ENCODE measurements around the gene MYBPC3. TPM values are rescaled to one million over a fixed set of nuclear protein-coding genes. Genes with fewer than 3 reads are reported as not detected.

Gene MYBPC3
- total and polyA plus RNA-seq, 5 donors from 2014 or later: not detected

DNA sequence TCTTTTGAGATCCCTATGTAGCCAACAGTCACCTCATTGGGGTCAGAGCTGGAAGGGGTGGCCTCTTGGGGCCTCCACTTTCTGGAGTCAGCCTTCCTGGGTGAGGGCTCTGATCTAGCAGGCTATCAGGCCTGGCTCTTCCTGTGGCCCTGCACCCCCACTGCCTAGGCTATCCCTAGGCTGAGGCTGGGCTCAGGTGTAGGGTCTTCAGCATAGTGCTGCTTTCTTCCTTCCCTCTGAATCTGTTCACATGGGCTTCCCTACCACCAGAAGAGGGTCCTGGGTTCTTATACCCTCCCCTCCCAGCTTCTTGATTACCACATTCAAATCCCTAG is 26.3 kb upstream of the MYBPC3 start:
- Histone ChIP-seq H3K27ac (ENCODE audit: insufficient read depth, low read length, poor library complexity, severe bottlenecking) (no peak overlapping the region), H3K4me3 (ENCODE audit: low read depth, low read length) (no peak overlapping the region), H3K4me1 (ENCODE audit: control insufficient read depth, insufficient read depth, low read length, poor library complexity, severe bottlenecking) (peaks cover 4% of the 10 kb centered on the region), H3K36me3 (ENCODE audit: control insufficient read depth, insufficient read depth, low read length) (no peaks in the 10 kb centered on the region), H3K27me3 (ENCODE audit: control insufficient read depth, insufficient read depth, low read length) (no peaks in the 10 kb centered on the region), H3K9me3 (ENCODE audit: control insufficient read depth in 2 of 2, low read length in 2 of 2) (no peaks in the 10 kb centered on the region)
- no peaks in the 10 kb centered on the region for H3K36me3 Mint-ChIP-seq
- H3K4me3 Mint-ChIP-seq: no peak overlapping the region
- no peaks in the 10 kb centered on the region for H3K27me3 Mint-ChIP-seq
- H3K9me3 Mint-ChIP-seq: no peaks in the 10 kb centered on the region
- H3K27ac Mint-ChIP-seq: no peak overlapping the region
- no peak for ATAC-seq (ENCODE audit: low read depth in 2 of 2)
- H3K4me1 Mint-ChIP-seq: peaks cover 0 to 11% (median 1%) of the 10 kb centered on the region in 4 donors
- DNase-seq: no peak

GRCh38 chr11:47378010-47378835 is 25.7 kb upstream of the MYBPC3 start, which contains the start of gene SPI1:
Gene SPI1, minus strand, starts transcription at chr11:47378547. Its CDS starts 194 bp downstream, at chr11:47378353.
- Histone ChIP-seq H3K27me3 (ENCODE audit: control insufficient read depth, insufficient read depth, low read length) (no peaks in the 10 kb centered on the region), H3K27ac (ENCODE audit: insufficient read depth, low read length, poor library complexity, severe bottlenecking) (no peak within 1 kb of the TSS), H3K4me1 (ENCODE audit: control insufficient read depth, insufficient read depth, low read length, poor library complexity, severe bottlenecking) (peaks cover 6% of the 10 kb centered on the region), H3K9me3 (ENCODE audit: control insufficient read depth in 2 of 2, low read length in 2 of 2) (no peaks in the 10 kb centered on the region), H3K36me3 (ENCODE audit: control insufficient read depth, insufficient read depth, low read length) (no peaks in the 10 kb centered on the region), H3K4me3 (ENCODE audit: low read depth, low read length) (no peak within 1 kb of the TSS)
- Mint-ChIP-seq H3K27ac (peak within 1 kb of the TSS in 1 of 3 donors; percentile 67), H3K4me3 (no peak within 1 kb of the TSS), H3K27me3 (no peaks in the 10 kb centered on the region), H3K36me3 (no peaks in the 10 kb centered on the region), H3K9me3 (no peaks in the 10 kb centered on the region), H3K4me1 (peaks cover 0 to 11% (median 1%) of the 10 kb centered on the region in 4 donors)
- peak in 1 of 3 donors; percentile 26 for DNase-seq
- ATAC-seq (ENCODE audit: low read depth in 2 of 2): peak; percentile 26 to 41

DNA sequence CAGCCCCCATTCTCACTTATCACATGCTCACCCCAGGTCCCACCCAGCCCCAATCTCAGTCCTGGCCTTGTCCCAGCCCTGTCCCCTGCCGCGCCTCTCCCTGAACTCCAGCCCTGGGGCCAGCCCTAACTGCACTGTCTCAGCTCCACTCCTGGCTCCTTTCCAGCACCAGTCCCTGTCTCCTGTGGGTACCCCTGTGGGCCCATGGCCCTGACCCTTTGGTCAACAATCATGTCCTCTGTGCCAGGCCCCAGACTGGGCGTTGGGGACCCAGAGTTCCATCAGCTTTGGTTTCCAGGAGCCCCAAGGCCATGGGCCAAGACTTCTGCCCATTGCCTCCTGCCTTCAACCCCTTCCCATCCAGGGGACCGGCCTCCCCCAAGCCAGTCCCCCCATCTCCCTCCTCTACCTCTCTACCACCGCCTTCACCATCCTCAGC is 25.1 kb upstream of the MYBPC3 start:
- H3K4me1 ChIP-seq (ENCODE audit: control insufficient read depth, insufficient read depth, low read length, poor library complexity, severe bottlenecking): peaks cover 6% of the 10 kb centered on the region
- Mint-ChIP-seq H3K4me1 (peaks cover 0 to 11% (median 1%) of the 10 kb centered on the region in 4 donors), H3K27me3 (no peaks in the 10 kb centered on the region), H3K4me3 (no peak overlapping the region), H3K36me3 (no peaks in the 10 kb centered on the region), H3K27ac (peak overlapping the region in 1 of 3 donors; percentile 67), H3K9me3 (no peaks in the 10 kb centered on the region)
- H3K9me3 ChIP-seq (ENCODE audit: control insufficient read depth in 2 of 2, low read length in 2 of 2): no peaks in the 10 kb centered on the region
- H3K36me3 ChIP-seq (ENCODE audit: control insufficient read depth, insufficient read depth, low read length): no peaks in the 10 kb centered on the region
- H3K4me3 ChIP-seq (ENCODE audit: low read depth, low read length): no peak overlapping the region
- H3K27ac ChIP-seq (ENCODE audit: insufficient read depth, low read length, poor library complexity, severe bottlenecking): no peak overlapping the region
- no peak for DNase-seq
- no peak for ATAC-seq (ENCODE audit: low read depth in 2 of 2)
- no peaks in the 10 kb centered on the region for H3K27me3 ChIP-seq (ENCODE audit: control insufficient read depth, insufficient read depth, low read length)

GRCh38 chr11:47376525-47377371 is 24.2 kb upstream of the MYBPC3 start:
- Mint-ChIP-seq H3K4me1 (peaks cover 0 to 8% (median 0%) of the 10 kb centered on the region in 4 donors), H3K27me3 (no peaks in the 10 kb centered on the region), H3K4me3 (no peak overlapping the region), H3K27ac (peak overlapping the region in 1 of 3 donors; percentile 32), H3K36me3 (no peaks in the 10 kb centered on the region), H3K9me3 (no peaks in the 10 kb centered on the region)
- H3K9me3 ChIP-seq (ENCODE audit: control insufficient read depth in 2 of 2, low read length in 2 of 2): no peaks in the 10 kb centered on the region
- no peak for DNase-seq
- ATAC-seq (ENCODE audit: low read depth in 2 of 2): no peak
- H3K4me1 ChIP-seq (ENCODE audit: control insufficient read depth, insufficient read depth, low read length, poor library complexity, severe bottlenecking): peaks cover 6% of the 10 kb centered on the region
- no peaks in the 10 kb centered on the region for H3K27me3 ChIP-seq (ENCODE audit: control insufficient read depth, insufficient read depth, low read length)
- no peaks in the 10 kb centered on the region for H3K36me3 ChIP-seq (ENCODE audit: control insufficient read depth, insufficient read depth, low read length)
- no peak overlapping the region for H3K27ac ChIP-seq (ENCODE audit: insufficient read depth, low read length, poor library complexity, severe bottlenecking)
- no peak overlapping the region for H3K4me3 ChIP-seq (ENCODE audit: low read depth, low read length)

- ATAC-seq (ENCODE audit: low read depth in 2 of 2) (no peak), DNase-seq (no peak)
- Mint-ChIP-seq H3K27ac (peak overlapping the region in 1 of 3 donors; percentile 31), H3K4me1 (peaks cover 0 to 8% (median 0%) of the 10 kb centered on the region in 4 donors), H3K9me3 (no peaks in the 10 kb centered on the region), H3K36me3 (no peaks in the 10 kb centered on the region), H3K4me3 (no peak overlapping the region), H3K27me3 (no peaks in the 10 kb centered on the region)
- Histone ChIP-seq H3K27me3 (ENCODE audit: control insufficient read depth, insufficient read depth, low read length) (no peaks in the 10 kb centered on the region), H3K9me3 (ENCODE audit: control insufficient read depth in 2 of 2, low read length in 2 of 2) (no peaks in the 10 kb centered on the region), H3K4me1 (ENCODE audit: control insufficient read depth, insufficient read depth, low read length, poor library complexity, severe bottlenecking) (peaks cover 6% of the 10 kb centered on the region), H3K27ac (ENCODE audit: insufficient read depth, low read length, poor library complexity, severe bottlenecking) (no peak overlapping the region), H3K36me3 (ENCODE audit: control insufficient read depth, insufficient read depth, low read length) (no peaks in the 10 kb centered on the region), H3K4me3 (ENCODE audit: low read depth, low read length) (no peak overlapping the region)
Observed at GRCh38 chr11:47376107-47376524, 23.6 kb upstream of the MYBPC3 start.

- Histone ChIP-seq H3K4me3 (ENCODE audit: low read depth, low read length) (no peak overlapping the region), H3K27ac (ENCODE audit: insufficient read depth, low read length, poor library complexity, severe bottlenecking) (no peak overlapping the region), H3K4me1 (ENCODE audit: control insufficient read depth, insufficient read depth, low read length, poor library complexity, severe bottlenecking) (peaks cover 6% of the 10 kb centered on the region), H3K27me3 (ENCODE audit: control insufficient read depth, insufficient read depth, low read length) (no peaks in the 10 kb centered on the region), H3K36me3 (ENCODE audit: control insufficient read depth, insufficient read depth, low read length) (no peaks in the 10 kb centered on the region), H3K9me3 (ENCODE audit: control insufficient read depth in 2 of 2, low read length in 2 of 2) (no peaks in the 10 kb centered on the region)
- no peaks in the 10 kb centered on the region for H3K9me3 Mint-ChIP-seq
- H3K4me1 Mint-ChIP-seq: peaks cover 0 to 8% (median 0%) of the 10 kb centered on the region in 4 donors
- no peak for ATAC-seq (ENCODE audit: low read depth in 2 of 2)
- H3K27ac Mint-ChIP-seq: peak overlapping the region in 1 of 3 donors; percentile 31
- no peak for DNase-seq
- H3K36me3 Mint-ChIP-seq: no peaks in the 10 kb centered on the region
- H3K4me3 Mint-ChIP-seq: no peak overlapping the region
- peaks cover 4% of the 10 kb centered on the region for H3K27me3 Mint-ChIP-seq
Observed at GRCh38 chr11:47375546-47376085, 23.1 kb upstream of the MYBPC3 start.

GRCh38 chr11:47375020-47375419 is 22.5 kb upstream of the MYBPC3 start:
- DNase-seq (no peak), ATAC-seq (ENCODE audit: low read depth in 2 of 2) (no peak)
- Mint-ChIP-seq H3K27me3 (peaks cover 4% of the 10 kb centered on the region), H3K9me3 (no peaks in the 10 kb centered on the region), H3K27ac (peak overlapping the region in 2 of 3 donors; percentile 42 to 63), H3K4me1 (peaks cover 0 to 8% (median 0%) of the 10 kb centered on the region in 4 donors), H3K4me3 (no peak overlapping the region), H3K36me3 (no peaks in the 10 kb centered on the region)
- H3K36me3 ChIP-seq (ENCODE audit: control insufficient read depth, insufficient read depth, low read length): no peaks in the 10 kb centered on the region
- no peak overlapping the region for H3K27ac ChIP-seq (ENCODE audit: insufficient read depth, low read length, poor library complexity, severe bottlenecking)
- peaks cover 6% of the 10 kb centered on the region for H3K4me1 ChIP-seq (ENCODE audit: control insufficient read depth, insufficient read depth, low read length, poor library complexity, severe bottlenecking)
- no peaks in the 10 kb centered on the region for H3K27me3 ChIP-seq (ENCODE audit: control insufficient read depth, insufficient read depth, low read length)
- no peak overlapping the region for H3K4me3 ChIP-seq (ENCODE audit: low read depth, low read length)
- H3K9me3 ChIP-seq (ENCODE audit: control insufficient read depth in 2 of 2, low read length in 2 of 2): no peaks in the 10 kb centered on the region

All from CD4-positive, CD25-positive, alpha-beta regulatory T cell (primary cell).